Panc1 (cell line): ENCODE measurements around the gene KCNH1. TPM values are rescaled to one million over a fixed set of nuclear protein-coding genes. Genes with fewer than 3 reads are reported as not detected.

ENCODE experiments used
- ATAC-seq: fragments of 200-7000 bp; cut with Tn5 transposase; 2 replicates; pipeline ENCODE4 v1.9.1; 2020; ENCODE audit warnings: mild to moderate bottlenecking, moderate library complexity
- BruUV-seq: library from RNA; stranded (reverse); fragments of 400-500 nt; replicated peaks from 2 replicates; lab custom pipeline; 2021; lab: Mats Ljungman, UMichigan
- CTCF ChIA-PET: fragments of 300-600 bp; sonication (Branson Sonifier 250); formaldehyde crosslinking; loops from one replicate; lab custom pipeline; 2022; ENCODE audit warnings: antibody characterized with exemption; lab: Charles Lee
- POLR2A ChIA-PET: fragments of 300-600 bp; sonication (Branson Sonifier 250); formaldehyde crosslinking; loops from one replicate; lab custom pipeline; 2022; ENCODE audit warnings: antibody characterized with exemption; lab: Charles Lee
- DNase-seq: peaks from one replicate; pipeline ENCODE4 v3.0.0-alpha.2; 2010; ENCODE audit warnings: low read depth, low spot score
- H3K27ac ChIP-seq: 2 replicates; pipeline ENCODE4 v1.5.1; 2011; ENCODE audit warnings: mild to moderate bottlenecking, low read length, inconsistent platforms
- H3K27me3 ChIP-seq: fragments of 200-500 bp; sonication (Bioruptor generic); 2 replicates; pipeline ENCODE4 v1.6.0; 2014; ENCODE audit warnings: low read length, inconsistent platforms; ENCODE audit not compliant: control insufficient read depth, insufficient read depth
- H3K36me3 ChIP-seq: fragments of 200-500 bp; sonication (Bioruptor generic); 2 replicates; pipeline ENCODE4 v1.5.1; 2014; ENCODE audit warnings: inconsistent platforms, mild to moderate bottlenecking, low read length, moderate library complexity; ENCODE audit not compliant: control insufficient read depth, insufficient read depth
- H3K4me1 ChIP-seq: 2 replicates; pipeline ENCODE4 v1.5.1; 2011; ENCODE audit warnings: inconsistent platforms, mild to moderate bottlenecking, low read length, moderate library complexity; ENCODE audit not compliant: control insufficient read depth, insufficient read depth
- H3K4me3 ChIP-seq, 2 experiments: 2 replicates each; pipeline ENCODE4 v1.5.1; 2011 to 2012; ENCODE audit warnings: low read depth in 2 of 2, low read length in 2 of 2, mild to moderate bottlenecking in 2 of 2, inconsistent platforms in 1 of 2, moderate library complexity in 1 of 2
- H3K9me3 ChIP-seq: fragments of 200-500 bp; sonication (Bioruptor generic); 2 replicates; pipeline ENCODE4 v1.5.1; 2014; ENCODE audit warnings: low read depth, mild to moderate bottlenecking, inconsistent platforms, low read length, moderate library complexity; ENCODE audit not compliant: control insufficient read depth, insufficient read depth
- POLR2AphosphoS5 ChIP-seq: IDR thresholded peaks from 2 replicates; pipeline ENCODE4 v1.6.1; 2012; ENCODE audit warnings: mild to moderate bottlenecking, low read depth, low read length, moderate library complexity
- SIN3A ChIP-seq: IDR thresholded peaks from 2 replicates; pipeline ENCODE4 v1.6.1; 2012; ENCODE audit warnings: low read depth, mild to moderate bottlenecking, low read length, moderate library complexity, borderline replicate concordance; ENCODE audit not compliant: insufficient read depth
- TCF7L2 ChIP-seq: IDR thresholded peaks from 2 replicates; pipeline ENCODE4 v1.6.1; 2011; ENCODE audit warnings: mild to moderate bottlenecking, low read depth, low read length, inconsistent platforms
- in situ Hi-C: cut with HindIII; loops from 2 replicates; pipeline ENCODE4 v1.10.0; 2016; ENCODE audit warnings: low sequenced_read_pairs, low pct_unique_long_range_greater_than_20kb
- intact Hi-C: fragments of 100-400 bp; cut with micrococcal nuclease; formaldehyde crosslinking; loops from one replicate; pipeline ENCODE4 v1.10.0; 2022; ENCODE audit not compliant: unreplicated experiment
- total RNA-seq: library from RNA; stranded (reverse); gene quantifications from one replicate; pipeline ENCODE4 v1.2.1, GENCODE V29; 2021; ENCODE audit not compliant: unreplicated experiment
- TF ChIP-seq, protein P1 (sequence below): fragments of 450-650 bp; IDR thresholded peaks from 2 replicates; pipeline ENCODE4 v1.5.1; 2017; ENCODE audit warnings: mild to moderate bottlenecking
- TF ChIP-seq, protein P2 (sequence below), 2 experiments: IDR thresholded peaks; 2 replicates each; pipeline ENCODE4 v1.6.1; 2011 to 2012; ENCODE audit warnings: low read depth in 2 of 2, control low read depth in 1 of 2, low read length in 1 of 2, mild to moderate bottlenecking in 1 of 2, moderate library complexity in 1 of 2; ENCODE audit not compliant: insufficient read depth in 1 of 2

KCNH1 gene
- total RNA-seq, 1 experiment from 2014 or later = not detected

DNA sequence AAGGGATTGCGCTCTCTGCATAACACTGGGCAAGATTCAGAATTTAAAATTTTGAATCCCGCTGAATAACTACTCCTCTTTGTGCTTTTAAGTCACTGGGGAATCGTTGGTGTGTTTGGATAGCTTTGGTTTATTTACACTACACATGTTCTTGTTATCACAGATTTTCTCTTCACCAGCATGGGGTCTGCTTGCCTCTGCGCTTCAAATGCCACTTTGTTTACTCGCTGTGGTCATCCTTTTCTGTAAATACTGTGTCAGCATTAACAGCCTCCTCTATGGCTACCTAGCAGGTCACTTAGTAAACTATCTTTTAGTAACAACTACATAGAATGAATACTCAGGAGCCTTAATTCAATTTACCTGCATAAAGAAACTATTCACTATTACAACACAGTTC is 14.4 kb upstream of the KCNH1 start:
- H3K27ac ChIP-seq = no peak overlapping the region
- POLR2A ChIA-PET = no interaction called here
- TF ChIP-seq, protein P1, sequence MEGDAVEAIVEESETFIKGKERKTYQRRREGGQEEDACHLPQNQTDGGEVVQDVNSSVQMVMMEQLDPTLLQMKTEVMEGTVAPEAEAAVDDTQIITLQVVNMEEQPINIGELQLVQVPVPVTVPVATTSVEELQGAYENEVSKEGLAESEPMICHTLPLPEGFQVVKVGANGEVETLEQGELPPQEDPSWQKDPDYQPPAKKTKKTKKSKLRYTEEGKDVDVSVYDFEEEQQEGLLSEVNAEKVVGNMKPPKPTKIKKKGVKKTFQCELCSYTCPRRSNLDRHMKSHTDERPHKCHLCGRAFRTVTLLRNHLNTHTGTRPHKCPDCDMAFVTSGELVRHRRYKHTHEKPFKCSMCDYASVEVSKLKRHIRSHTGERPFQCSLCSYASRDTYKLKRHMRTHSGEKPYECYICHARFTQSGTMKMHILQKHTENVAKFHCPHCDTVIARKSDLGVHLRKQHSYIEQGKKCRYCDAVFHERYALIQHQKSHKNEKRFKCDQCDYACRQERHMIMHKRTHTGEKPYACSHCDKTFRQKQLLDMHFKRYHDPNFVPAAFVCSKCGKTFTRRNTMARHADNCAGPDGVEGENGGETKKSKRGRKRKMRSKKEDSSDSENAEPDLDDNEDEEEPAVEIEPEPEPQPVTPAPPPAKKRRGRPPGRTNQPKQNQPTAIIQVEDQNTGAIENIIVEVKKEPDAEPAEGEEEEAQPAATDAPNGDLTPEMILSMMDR = no peak
- TF ChIP-seq SIN3A (no peak), TCF7L2 (no peak), POLR2AphosphoS5 (no peak)
- TF ChIP-seq, protein P2, sequence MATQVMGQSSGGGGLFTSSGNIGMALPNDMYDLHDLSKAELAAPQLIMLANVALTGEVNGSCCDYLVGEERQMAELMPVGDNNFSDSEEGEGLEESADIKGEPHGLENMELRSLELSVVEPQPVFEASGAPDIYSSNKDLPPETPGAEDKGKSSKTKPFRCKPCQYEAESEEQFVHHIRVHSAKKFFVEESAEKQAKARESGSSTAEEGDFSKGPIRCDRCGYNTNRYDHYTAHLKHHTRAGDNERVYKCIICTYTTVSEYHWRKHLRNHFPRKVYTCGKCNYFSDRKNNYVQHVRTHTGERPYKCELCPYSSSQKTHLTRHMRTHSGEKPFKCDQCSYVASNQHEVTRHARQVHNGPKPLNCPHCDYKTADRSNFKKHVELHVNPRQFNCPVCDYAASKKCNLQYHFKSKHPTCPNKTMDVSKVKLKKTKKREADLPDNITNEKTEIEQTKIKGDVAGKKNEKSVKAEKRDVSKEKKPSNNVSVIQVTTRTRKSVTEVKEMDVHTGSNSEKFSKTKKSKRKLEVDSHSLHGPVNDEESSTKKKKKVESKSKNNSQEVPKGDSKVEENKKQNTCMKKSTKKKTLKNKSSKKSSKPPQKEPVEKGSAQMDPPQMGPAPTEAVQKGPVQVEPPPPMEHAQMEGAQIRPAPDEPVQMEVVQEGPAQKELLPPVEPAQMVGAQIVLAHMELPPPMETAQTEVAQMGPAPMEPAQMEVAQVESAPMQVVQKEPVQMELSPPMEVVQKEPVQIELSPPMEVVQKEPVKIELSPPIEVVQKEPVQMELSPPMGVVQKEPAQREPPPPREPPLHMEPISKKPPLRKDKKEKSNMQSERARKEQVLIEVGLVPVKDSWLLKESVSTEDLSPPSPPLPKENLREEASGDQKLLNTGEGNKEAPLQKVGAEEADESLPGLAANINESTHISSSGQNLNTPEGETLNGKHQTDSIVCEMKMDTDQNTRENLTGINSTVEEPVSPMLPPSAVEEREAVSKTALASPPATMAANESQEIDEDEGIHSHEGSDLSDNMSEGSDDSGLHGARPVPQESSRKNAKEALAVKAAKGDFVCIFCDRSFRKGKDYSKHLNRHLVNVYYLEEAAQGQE (IDR thresholded peaks at IDR 0.05; ENCODE audit: insufficient read depth in 1 of 2, low read depth in 2 of 2, low read length in 1 of 2) = no peak
- H3K9me3 ChIP-seq = no peaks in the 10 kb centered on the region
- no peak for DNase-seq
- CTCF ChIA-PET = no interaction called here
- intact Hi-C loops = no loop called here
- no TSS peak for BruUV-seq
- in situ Hi-C loops = no loop called here
- no peak overlapping the region for H3K4me3 ChIP-seq
- no peak for ATAC-seq
- H3K36me3 ChIP-seq = no peaks in the 10 kb centered on the region
- no peaks in the 10 kb centered on the region for H3K4me1 ChIP-seq
- no peaks in the 10 kb centered on the region; the same call in none of the 2 replicates for H3K27me3 ChIP-seq

- TF ChIP-seq POLR2AphosphoS5 (no peak), TCF7L2 (no peak), SIN3A (no peak)
- TF ChIP-seq, protein P1 = no peak
- TF ChIP-seq, protein P2 (IDR thresholded peaks at IDR 0.05; ENCODE audit: insufficient read depth in 1 of 2, low read depth in 2 of 2, low read length in 1 of 2) = no peak
- BruUV-seq = no TSS peak
- Histone ChIP-seq H3K4me3 (no peak overlapping the region), H3K27me3 (no peaks in the 10 kb centered on the region; the same call in none of the 2 replicates), H3K4me1 (no peaks in the 10 kb centered on the region), H3K36me3 (no peaks in the 10 kb centered on the region), H3K27ac (no peak overlapping the region), H3K9me3 (no peaks in the 10 kb centered on the region)
- ATAC-seq = no peak
- intact Hi-C loops = no loop called here
- DNase-seq = no peak
- ChIA-PET CTCF (no interaction called here), POLR2A (no interaction called here)
- in situ Hi-C loops = no loop called here
These were observed 12.0 kb upstream of the KCNH1 start for GRCh38 chr1:211145944-211146343.
